ENCODE results near the gene PRXL2A. TPM values are rescaled to one million over a fixed set of nuclear protein-coding genes. Genes with fewer than 3 reads are reported as not detected.

Gene PRXL2A
- total RNA-seq, 1 experiment from 2014 or later, result 47.1 TPM

GRCh38 chr10:80452640-80453039, 44.3 kb downstream of the PRXL2A start:
- H3K9ac ChIP-seq (ENCODE audit: extremely low read depth, insufficient read length, low read length), result no peak overlapping the region
- H2BK15ac ChIP-seq (ENCODE audit: low read depth, low read length), result no peak overlapping the region
- H4K8ac ChIP-seq (replicated peaks; ENCODE audit: insufficient read length, low read depth, low read length), result no peak overlapping the region
- no peak for TF ChIP-seq CTCF (conservative IDR thresholded peaks at IDR 0.05)
- H2BK20ac ChIP-seq (ENCODE audit: low read depth, low read length, poor library complexity, severe bottlenecking), result no peak overlapping the region
- H4K91ac ChIP-seq (ENCODE audit: insufficient read length, low read depth, low read length), result no peak overlapping the region
- Mint-ChIP-seq H3K36me3 (ENCODE audit: insufficient read depth in 1 of 3, low read depth in 3 of 3) (peaks cover 0 to 2% (median 0%) of the 10 kb centered on the region in 3 experiments; a peak in 2 of 7 replicates), H3K9me3 (no peaks in the 10 kb centered on the region), H3K4me1 (peaks cover 25% of the 10 kb centered on the region in 2 experiments), H3K4me3 (no peak overlapping the region), H3K27ac (no peak overlapping the region), H3K27me3 (ENCODE audit: low read depth) (peaks cover 17% of the 10 kb centered on the region)
- peaks cover 4% of the 10 kb centered on the region for H3K79me1 ChIP-seq (ENCODE audit: insufficient read depth, low read depth, low read length, poor library complexity, severe bottlenecking)
- H3K4me1 ChIP-seq (ENCODE audit: insufficient read depth, low read length), result peaks cover 4% of the 10 kb centered on the region; the same call in 1 of the 2 replicates
- H3K9me3 ChIP-seq (ENCODE audit: control insufficient read depth, low read depth, low read length), result no peaks in the 10 kb centered on the region
- H3K4me2 ChIP-seq (ENCODE audit: insufficient read depth, insufficient read length, low read length), result peak overlapping the region; percentile 50
- H3K14ac ChIP-seq (ENCODE audit: insufficient read depth, low read length), result no peak overlapping the region
- H3K79me2 ChIP-seq (ENCODE audit: insufficient read depth, low read length), result peaks cover 12% of the 10 kb centered on the region; the same call in 1 of the 2 replicates
- no CpG with 5 or more reads among the region's 4 CpGs for WGBS (ENCODE audit: extremely low coverage, insufficient read length, low lambda C conversion rate)
- H2BK5ac ChIP-seq (ENCODE audit: insufficient read length, low read length), result no peak overlapping the region
- H2AFZ ChIP-seq (ENCODE audit: low read length), result no peak overlapping the region
- no peak overlapping the region for H4K5ac ChIP-seq (ENCODE audit: insufficient read length, low read depth, low read length)
- H2BK120ac ChIP-seq (ENCODE audit: low read depth, low read length, poor library complexity, severe bottlenecking), result no peak overlapping the region
- H3K27ac ChIP-seq (ENCODE audit: insufficient read length, low read depth, low read length), result no peak overlapping the region
- no peak overlapping the region for H3K4ac ChIP-seq (ENCODE audit: low read depth, low read length)
- DNase-seq, result no peak
- no peak overlapping the region for H3K18ac ChIP-seq (ENCODE audit: insufficient read length, low read depth, low read length)
- H2AK5ac ChIP-seq (ENCODE audit: insufficient read length, low read length), result no peak overlapping the region
- H3K23me2 ChIP-seq (ENCODE audit: insufficient read length, low read depth, low read length, poor library complexity, severe bottlenecking), result peaks cover 9% of the 10 kb centered on the region
- no peak overlapping the region for H3K23ac ChIP-seq (ENCODE audit: insufficient read length, low read depth, low read length)
- H3T11ph ChIP-seq (ENCODE audit: low read length), result no peak overlapping the region
- peaks cover 6% of the 10 kb centered on the region for H4K20me1 ChIP-seq (ENCODE audit: control insufficient read depth, insufficient read depth, insufficient read length)
- no peaks in the 10 kb centered on the region; the same call in 1 of the 2 replicates for H3K27me3 ChIP-seq (ENCODE audit: insufficient read depth, low read length)
- no peak overlapping the region for H2BK12ac ChIP-seq (ENCODE audit: insufficient read length, low read depth, low read length)
- H3K56ac ChIP-seq (ENCODE audit: insufficient read length, low read depth, low read length), result no peak overlapping the region
